Breast epithelium (tissue), 4 donors: Measurements from ENCODE around the gene PPP1R15A. TPM values are rescaled to one million over a fixed set of nuclear protein-coding genes. Genes with fewer than 3 reads are reported as not detected.
A peak's percentile ranks its signal among the peaks of the same experiment; 100 is the strongest.

ENCODE experiments used
- DNase-seq, 2 donors: peaks; one replicate each; pipeline ENCODE4 v3.0.0-alpha.2; 2019; ENCODE audit warnings: low spot score in 2 of 2
- H3K27ac ChIP-seq, 2 donors: fragments of 200-600 bp; sonication (generic) in 1 of 2; one replicate each; pipeline ENCODE4 v1.5.1; 2016 to 2019; ENCODE audit warnings: mild to moderate bottlenecking in 1 of 2
- H3K27me3 ChIP-seq, 2 donors: fragments of 200-600 bp; sonication (generic) in 1 of 2; one replicate each; pipeline versions ENCODE4 v1.5.1 to v1.6.0; 2017 to 2019; ENCODE audit warnings: control low read depth in 1 of 2, mild to moderate bottlenecking in 1 of 2
- H3K36me3 ChIP-seq: fragments of 200-600 bp; one replicate; pipeline ENCODE4 v1.5.1; 2019
- H3K4me1 ChIP-seq, 2 donors: fragments of 200-600 bp; sonication (generic); one replicate each; pipeline ENCODE4 v1.5.1; 2016 to 2019; ENCODE audit warnings: control low read depth in 1 of 2
- H3K4me3 ChIP-seq, 3 donors: fragments of 200-600 bp; sonication (generic); 1 replicate in 2 of 3; 2 replicates in 1 of 3; pipeline ENCODE4 v1.5.1; 2016 to 2019; ENCODE audit warnings: mild to moderate bottlenecking in 3 of 3, moderate library complexity in 2 of 3
- H3K9me3 ChIP-seq, 2 donors: fragments of 200-600 bp; sonication (generic) in 1 of 2; one replicate each; pipeline ENCODE4 v1.5.1; 2016 to 2019; ENCODE audit warnings: control low read depth in 1 of 2
- POLR2A ChIP-seq: fragments of 450-650 bp; IDR thresholded peaks from one replicate; pipeline ENCODE4 v1.6.1; 2016; ENCODE audit warnings: antibody characterized with exemption, mild to moderate bottlenecking, moderate library complexity
- POLR2AphosphoS5 ChIP-seq, 3 donors: sonication (generic); formaldehyde crosslinking; IDR thresholded peaks; one replicate each; pipeline ENCODE4 v1.6.1; 2017; ENCODE audit warnings: antibody characterized with exemption in 3 of 3
- intact Hi-C: fragments of 100-400 bp; cut with DNase I; formaldehyde crosslinking; loops from one replicate; pipeline ENCODE4 v1.15.1; 2023; ENCODE audit warnings: low total_unique reads
- total RNA-seq, 3 donors: library from RNA; depleted of rRNA; stranded (reverse); fragments of >200 nt; gene quantifications; one replicate each; pipeline ENCODE4 v1.1.0, GENCODE V29; 2016
- TF ChIP-seq, protein P1 (sequence below), 3 donors: fragments of 450-650 bp; IDR thresholded peaks; one replicate each; pipeline ENCODE4 v1.5.1; 2016 to 2017; ENCODE audit warnings: antibody characterized with exemption in 3 of 3, mild to moderate bottlenecking in 3 of 3, moderate library complexity in 3 of 3

Gene PPP1R15A
- total RNA-seq: 10 to 100 TPM; 59.6 to 74.2 (median 65.4) TPM

DNA sequence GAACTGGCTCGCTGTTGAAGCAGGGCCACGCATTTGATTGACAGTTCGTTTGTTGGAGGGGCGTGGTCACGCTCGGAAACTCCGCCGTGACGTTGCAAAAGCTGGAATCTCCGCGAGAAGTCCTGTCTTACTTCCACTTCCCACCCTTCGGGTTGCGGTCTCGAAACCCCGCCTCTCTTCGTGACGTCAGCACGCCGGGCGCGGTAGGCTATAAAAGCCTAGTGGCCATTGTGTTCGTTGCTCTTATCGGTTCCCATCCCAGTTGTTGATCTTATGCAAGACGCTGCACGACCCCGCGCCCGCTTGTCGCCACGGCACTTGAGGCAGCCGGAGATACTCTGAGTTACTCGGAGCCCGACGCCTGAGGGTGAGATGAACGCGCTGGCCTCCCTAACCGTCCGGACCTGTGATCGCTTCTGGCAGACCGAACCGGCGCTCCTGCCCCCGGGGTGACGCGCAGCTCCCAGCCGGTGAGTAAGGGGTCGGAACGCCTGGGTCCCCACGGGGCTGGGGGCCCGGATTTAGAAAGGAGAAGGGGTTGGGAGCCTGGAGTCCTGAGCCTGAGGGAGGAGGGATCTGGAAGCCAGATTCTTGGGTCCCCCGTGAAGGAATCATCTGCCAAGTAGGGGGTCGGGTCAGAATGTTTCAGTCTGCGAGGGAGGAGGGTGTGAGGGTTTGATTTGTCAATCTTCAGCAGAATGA is at the start of gene PPP1R15A:
Gene PPP1R15A (plus strand): TSS at position 240 of the 702 bp plus-strand sequence. CDS start 813 bp downstream, outside the sequence.
- H3K4me3 ChIP-seq: peak within 1 kb of the TSS; percentile 81 to 100 (median 85)
- intact Hi-C loops: no loop called here

GRCh38 chr19:48822514-48822913 is 49.7 kb upstream of the PPP1R15A start:
- Histone ChIP-seq H3K4me3 (no peak overlapping the region), H3K27ac (no peak overlapping the region), H3K27me3 (no peaks in the 10 kb centered on the region), H3K9me3 (no peaks in the 10 kb centered on the region), H3K4me1 (peaks cover 0 to 5% of the 10 kb centered on the region in 2 donors), H3K36me3 (no peaks in the 10 kb centered on the region)
- no peak for DNase-seq
- TF ChIP-seq POLR2AphosphoS5 (IDR thresholded peaks at IDR 0.05): no peak
- TF ChIP-seq POLR2A: no peak
- TF ChIP-seq, protein P1, sequence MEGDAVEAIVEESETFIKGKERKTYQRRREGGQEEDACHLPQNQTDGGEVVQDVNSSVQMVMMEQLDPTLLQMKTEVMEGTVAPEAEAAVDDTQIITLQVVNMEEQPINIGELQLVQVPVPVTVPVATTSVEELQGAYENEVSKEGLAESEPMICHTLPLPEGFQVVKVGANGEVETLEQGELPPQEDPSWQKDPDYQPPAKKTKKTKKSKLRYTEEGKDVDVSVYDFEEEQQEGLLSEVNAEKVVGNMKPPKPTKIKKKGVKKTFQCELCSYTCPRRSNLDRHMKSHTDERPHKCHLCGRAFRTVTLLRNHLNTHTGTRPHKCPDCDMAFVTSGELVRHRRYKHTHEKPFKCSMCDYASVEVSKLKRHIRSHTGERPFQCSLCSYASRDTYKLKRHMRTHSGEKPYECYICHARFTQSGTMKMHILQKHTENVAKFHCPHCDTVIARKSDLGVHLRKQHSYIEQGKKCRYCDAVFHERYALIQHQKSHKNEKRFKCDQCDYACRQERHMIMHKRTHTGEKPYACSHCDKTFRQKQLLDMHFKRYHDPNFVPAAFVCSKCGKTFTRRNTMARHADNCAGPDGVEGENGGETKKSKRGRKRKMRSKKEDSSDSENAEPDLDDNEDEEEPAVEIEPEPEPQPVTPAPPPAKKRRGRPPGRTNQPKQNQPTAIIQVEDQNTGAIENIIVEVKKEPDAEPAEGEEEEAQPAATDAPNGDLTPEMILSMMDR (IDR thresholded peaks at IDR 0.05): no peak
- intact Hi-C loops: no loop called here

More for the DNA sequence above, at the start of gene PPP1R15A:
- TF ChIP-seq POLR2A: peak; percentile 100
- peak; percentile 100 for TF ChIP-seq POLR2AphosphoS5 (IDR thresholded peaks at IDR 0.05)
- TF ChIP-seq, protein P1 (IDR thresholded peaks at IDR 0.05): peak; percentile 34 to 74 (median 49)
- Histone ChIP-seq H3K36me3 (no peaks in the 10 kb centered on the region), H3K27ac (peak within 1 kb of the TSS; percentile 98 to 100), H3K27me3 (no peaks in the 10 kb centered on the region), H3K4me1 (peaks cover 10 to 14% of the 10 kb centered on the region in 2 donors), H3K9me3 (no peaks in the 10 kb centered on the region)
- DNase-seq: peak; percentile 99

GRCh38 chr19:48826606-48827020 is 45.6 kb upstream of the PPP1R15A start:
- Histone ChIP-seq H3K27ac (no peak overlapping the region), H3K9me3 (no peaks in the 10 kb centered on the region), H3K4me3 (no peak overlapping the region), H3K27me3 (no peaks in the 10 kb centered on the region), H3K36me3 (no peaks in the 10 kb centered on the region), H3K4me1 (no peaks in the 10 kb centered on the region)
- intact Hi-C loops: no loop called here
- DNase-seq: no peak
- no peak for TF ChIP-seq POLR2AphosphoS5 (IDR thresholded peaks at IDR 0.05)
- TF ChIP-seq, protein P1 (IDR thresholded peaks at IDR 0.05): peak in 1 of 3 donors; percentile 16

GRCh38 chr19:48830088-48830487 is 42.1 kb upstream of the PPP1R15A start:
- H3K27me3 ChIP-seq: no peaks in the 10 kb centered on the region
- H3K36me3 ChIP-seq: no peaks in the 10 kb centered on the region
- H3K4me3 ChIP-seq: no peak overlapping the region
- intact Hi-C loops: loop anchor here (5.0 kb wide), 1 partner anchor 33 kb away; no protein-coding TSS in a partner anchor
- H3K9me3 ChIP-seq: no peaks in the 10 kb centered on the region
- TF ChIP-seq, protein P1 (IDR thresholded peaks at IDR 0.05): no peak
- TF ChIP-seq POLR2A (no peak), POLR2AphosphoS5 (IDR thresholded peaks at IDR 0.05) (no peak)
- DNase-seq: no peak
- H3K27ac ChIP-seq: no peak overlapping the region
- H3K4me1 ChIP-seq: no peaks in the 10 kb centered on the region

DNA sequence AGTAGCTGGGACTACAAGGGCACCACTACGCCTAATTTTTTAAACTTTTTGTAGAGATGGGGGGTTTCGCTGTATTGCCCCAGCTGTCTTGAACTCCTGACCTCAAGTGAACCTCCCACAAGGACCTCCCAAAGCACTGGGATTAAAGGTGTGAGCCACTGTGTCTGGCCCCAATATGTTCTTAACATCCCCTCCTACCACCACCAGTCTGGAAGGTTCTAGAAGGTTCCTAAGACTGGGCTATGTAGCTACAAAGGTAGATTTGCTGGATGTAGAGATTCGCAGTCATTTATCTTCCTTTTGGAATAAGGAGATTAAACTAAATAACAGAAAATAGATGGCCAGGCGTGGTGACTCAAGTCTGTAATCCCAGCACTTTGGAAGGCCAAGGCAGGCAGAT is 41.3 kb upstream of the PPP1R15A start:
- intact Hi-C loops: loop anchor here (5.0 kb wide), 1 partner anchor 34 kb away; no protein-coding TSS in a partner anchor
- Histone ChIP-seq H3K36me3 (no peaks in the 10 kb centered on the region), H3K4me1 (no peaks in the 10 kb centered on the region), H3K9me3 (no peaks in the 10 kb centered on the region), H3K4me3 (no peak overlapping the region), H3K27ac (no peak overlapping the region), H3K27me3 (no peaks in the 10 kb centered on the region)
- TF ChIP-seq POLR2A: no peak
- TF ChIP-seq POLR2AphosphoS5 (IDR thresholded peaks at IDR 0.05): no peak
- TF ChIP-seq, protein P1 (IDR thresholded peaks at IDR 0.05): no peak
- DNase-seq: no peak
